ENCODE data around the gene CTRL.

CTRL gene

GRCh38 chr16:67910158-67910557 is 21.5 kb downstream of the CTRL start:
- Histone ChIP-seq H3K4me2 (ENCODE audit: low read length) (no peak overlapping the region), H3K4me3 (ENCODE audit: low read depth, low read length) (no peak overlapping the region), H2BK5ac (ENCODE audit: low read depth, low read length, poor library complexity) (no peak overlapping the region), H3K9ac (ENCODE audit: low read length) (no peak overlapping the region), H3K4ac (ENCODE audit: low read depth, low read length) (no peak overlapping the region), H3K9me3 (ENCODE audit: insufficient read depth, low read depth, low read length) (peaks cover 2% of the 10 kb centered on the region), H2AK5ac (ENCODE audit: low read length) (no peak overlapping the region), H3K27ac (ENCODE audit: low read depth, low read length) (no peak overlapping the region), H2AFZ (ENCODE audit: insufficient read depth, low read length, poor library complexity) (no peak overlapping the region), H3K4me1 (ENCODE audit: control insufficient read depth in 1 of 2, insufficient read depth in 2 of 2, low read length in 2 of 2) (peaks cover 4 to 6% of the 10 kb centered on the region in 2 experiments), H3K14ac (ENCODE audit: low read length) (no peak overlapping the region), H3K18ac (ENCODE audit: low read length) (no peak overlapping the region), H3K79me2 (ENCODE audit: control insufficient read depth, insufficient read depth, low read length, poor library complexity) (no peaks in the 10 kb centered on the region), H4K91ac (ENCODE audit: low read depth, low read length) (no peak overlapping the region), H2BK120ac (ENCODE audit: insufficient read depth, low read length, poor library complexity) (no peak overlapping the region), H3K27me3 (ENCODE audit: insufficient read depth, low read length) (no peaks in the 10 kb centered on the region), H3K79me1 (ENCODE audit: low read length) (no peaks in the 10 kb centered on the region), H4K12ac (ENCODE audit: low read depth, low read length) (no peak overlapping the region), H3K36me3 (ENCODE audit: control insufficient read depth in 1 of 2, insufficient read depth in 2 of 2, low read length in 2 of 2) (peaks cover 20% of the 10 kb centered on the region in 2 experiments), H2BK12ac (ENCODE audit: low read length) (no peak overlapping the region), H3K23ac (ENCODE audit: low read length) (peak overlapping the region; percentile 61), H4K8ac (ENCODE audit: low read depth, low read length) (no peak overlapping the region)
- WGBS (ENCODE audit: extremely low coverage, insufficient coverage, insufficient read length), result no CpG with 5 or more reads among the region's 2 CpGs
- no peak for DNase-seq

GRCh38 chr16:67909056-67909742 is 22.5 kb downstream of the CTRL start:
- Histone ChIP-seq H3K36me3 (ENCODE audit: control insufficient read depth in 1 of 2, insufficient read depth in 2 of 2, low read length in 2 of 2) (peaks cover 20% of the 10 kb centered on the region in 2 experiments), H3K18ac (ENCODE audit: low read length) (no peak overlapping the region), H3K4me3 (ENCODE audit: low read depth, low read length) (no peak overlapping the region), H4K91ac (ENCODE audit: low read depth, low read length) (no peak overlapping the region), H4K12ac (ENCODE audit: low read depth, low read length) (no peak overlapping the region), H3K14ac (ENCODE audit: low read length) (no peak overlapping the region), H2BK12ac (ENCODE audit: low read length) (no peak overlapping the region), H2AFZ (ENCODE audit: insufficient read depth, low read length, poor library complexity) (no peak overlapping the region), H3K79me1 (ENCODE audit: low read length) (no peaks in the 10 kb centered on the region), H3K23ac (ENCODE audit: low read length) (no peak overlapping the region), H4K8ac (ENCODE audit: low read depth, low read length) (no peak overlapping the region), H3K4me1 (ENCODE audit: control insufficient read depth in 1 of 2, insufficient read depth in 2 of 2, low read length in 2 of 2) (no peaks in the 10 kb centered on the region), H3K9me3 (ENCODE audit: insufficient read depth, low read depth, low read length) (peaks cover 2% of the 10 kb centered on the region), H3K79me2 (ENCODE audit: control insufficient read depth, insufficient read depth, low read length, poor library complexity) (no peaks in the 10 kb centered on the region), H2AK5ac (ENCODE audit: low read length) (no peak overlapping the region), H3K4me2 (ENCODE audit: low read length) (no peak overlapping the region), H3K27ac (ENCODE audit: low read depth, low read length) (no peak overlapping the region), H2BK120ac (ENCODE audit: insufficient read depth, low read length, poor library complexity) (no peak overlapping the region), H3K4ac (ENCODE audit: low read depth, low read length) (no peak overlapping the region), H3K9ac (ENCODE audit: low read length) (no peak overlapping the region), H3K27me3 (ENCODE audit: insufficient read depth, low read length) (no peaks in the 10 kb centered on the region), H2BK5ac (ENCODE audit: low read depth, low read length, poor library complexity) (no peak overlapping the region)
- WGBS (ENCODE audit: extremely low coverage, insufficient coverage, insufficient read length), result no CpG with 5 or more reads among the region's 36 CpGs
- DNase-seq, result no peak

- Histone ChIP-seq H3K27me3 (ENCODE audit: insufficient read depth, low read length) (no peaks in the 10 kb centered on the region), H3K4me2 (ENCODE audit: low read length) (no peak overlapping the region), H3K4ac (ENCODE audit: low read depth, low read length) (no peak overlapping the region), H3K9ac (ENCODE audit: low read length) (no peak overlapping the region), H2BK5ac (ENCODE audit: low read depth, low read length, poor library complexity) (no peak overlapping the region), H2AK5ac (ENCODE audit: low read length) (no peak overlapping the region), H2BK120ac (ENCODE audit: insufficient read depth, low read length, poor library complexity) (no peak overlapping the region), H2AFZ (ENCODE audit: insufficient read depth, low read length, poor library complexity) (no peak overlapping the region), H3K23ac (ENCODE audit: low read length) (no peak overlapping the region), H3K4me1 (ENCODE audit: control insufficient read depth in 1 of 2, insufficient read depth in 2 of 2, low read length in 2 of 2) (no peaks in the 10 kb centered on the region), H3K36me3 (ENCODE audit: control insufficient read depth in 1 of 2, insufficient read depth in 2 of 2, low read length in 2 of 2) (peaks cover 22 to 23% of the 10 kb centered on the region in 2 experiments), H4K91ac (ENCODE audit: low read depth, low read length) (no peak overlapping the region), H2BK12ac (ENCODE audit: low read length) (no peak overlapping the region), H4K8ac (ENCODE audit: low read depth, low read length) (no peak overlapping the region), H3K79me2 (ENCODE audit: control insufficient read depth, insufficient read depth, low read length, poor library complexity) (no peaks in the 10 kb centered on the region), H3K4me3 (ENCODE audit: low read depth, low read length) (no peak overlapping the region), H3K18ac (ENCODE audit: low read length) (no peak overlapping the region), H3K14ac (ENCODE audit: low read length) (no peak overlapping the region), H3K79me1 (ENCODE audit: low read length) (no peaks in the 10 kb centered on the region), H3K9me3 (ENCODE audit: insufficient read depth, low read depth, low read length) (peaks cover 2% of the 10 kb centered on the region), H4K12ac (ENCODE audit: low read depth, low read length) (no peak overlapping the region), H3K27ac (ENCODE audit: low read depth, low read length) (no peak overlapping the region)
- WGBS (ENCODE audit: extremely low coverage, insufficient coverage, insufficient read length), result no CpG with 5 or more reads among the region's 11 CpGs
- no peak for DNase-seq
Observed at GRCh38 chr16:67907397-67908180, 24.1 kb downstream of the CTRL start.

- Histone ChIP-seq H3K4ac (ENCODE audit: low read depth, low read length) (no peak overlapping the region), H3K4me2 (ENCODE audit: low read length) (no peak overlapping the region), H3K4me1 (ENCODE audit: control insufficient read depth in 1 of 2, insufficient read depth in 2 of 2, low read length in 2 of 2) (no peaks in the 10 kb centered on the region), H3K79me1 (ENCODE audit: low read length) (no peaks in the 10 kb centered on the region), H3K4me3 (ENCODE audit: low read depth, low read length) (no peak overlapping the region), H2BK5ac (ENCODE audit: low read depth, low read length, poor library complexity) (no peak overlapping the region), H3K9ac (ENCODE audit: low read length) (no peak overlapping the region), H2BK120ac (ENCODE audit: insufficient read depth, low read length, poor library complexity) (no peak overlapping the region), H3K18ac (ENCODE audit: low read length) (no peak overlapping the region), H2AK5ac (ENCODE audit: low read length) (no peak overlapping the region), H4K8ac (ENCODE audit: low read depth, low read length) (no peak overlapping the region), H2AFZ (ENCODE audit: insufficient read depth, low read length, poor library complexity) (no peak overlapping the region), H3K27me3 (ENCODE audit: insufficient read depth, low read length) (no peaks in the 10 kb centered on the region), H4K12ac (ENCODE audit: low read depth, low read length) (no peak overlapping the region), H3K14ac (ENCODE audit: low read length) (no peak overlapping the region), H3K23ac (ENCODE audit: low read length) (no peak overlapping the region), H3K27ac (ENCODE audit: low read depth, low read length) (no peak overlapping the region), H3K9me3 (ENCODE audit: insufficient read depth, low read depth, low read length) (no peaks in the 10 kb centered on the region), H3K36me3 (ENCODE audit: control insufficient read depth in 1 of 2, insufficient read depth in 2 of 2, low read length in 2 of 2) (peaks cover 3 to 7% of the 10 kb centered on the region in 2 experiments), H4K91ac (ENCODE audit: low read depth, low read length) (no peak overlapping the region), H3K79me2 (ENCODE audit: control insufficient read depth, insufficient read depth, low read length, poor library complexity) (no peaks in the 10 kb centered on the region), H2BK12ac (ENCODE audit: low read length) (no peak overlapping the region)
- WGBS (ENCODE audit: extremely low coverage, insufficient coverage, insufficient read length), result no CpG with 5 or more reads among the region's 4 CpGs
- DNase-seq, result no peak
Observed at GRCh38 chr16:67902831-67903230, 28.8 kb downstream of the CTRL start.

All from trophoblast cell (in vitro differentiated cells and primary cell).